Stimulated activated CD4-positive, alpha-beta T cell treated with anti-CD3 and anti-CD28 coated beads, Interleukin-1b, Interleukin-23, amount 100 ng/mL, for 1 hour (primary cell): Measurements from ENCODE around the gene LRP5.
"Not testable (repeated sequence)": the region's sequence is repeated elsewhere in the genome, so short reads cannot be mapped to it uniquely, and the experiment has no call there.

Experiments
- DNase-seq, 2 donors: peaks; one replicate each; pipeline ENCODE4 v3.0.0-alpha.2; 2020; ENCODE audit warnings: low read depth in 2 of 2

Gene LRP5

DNA sequence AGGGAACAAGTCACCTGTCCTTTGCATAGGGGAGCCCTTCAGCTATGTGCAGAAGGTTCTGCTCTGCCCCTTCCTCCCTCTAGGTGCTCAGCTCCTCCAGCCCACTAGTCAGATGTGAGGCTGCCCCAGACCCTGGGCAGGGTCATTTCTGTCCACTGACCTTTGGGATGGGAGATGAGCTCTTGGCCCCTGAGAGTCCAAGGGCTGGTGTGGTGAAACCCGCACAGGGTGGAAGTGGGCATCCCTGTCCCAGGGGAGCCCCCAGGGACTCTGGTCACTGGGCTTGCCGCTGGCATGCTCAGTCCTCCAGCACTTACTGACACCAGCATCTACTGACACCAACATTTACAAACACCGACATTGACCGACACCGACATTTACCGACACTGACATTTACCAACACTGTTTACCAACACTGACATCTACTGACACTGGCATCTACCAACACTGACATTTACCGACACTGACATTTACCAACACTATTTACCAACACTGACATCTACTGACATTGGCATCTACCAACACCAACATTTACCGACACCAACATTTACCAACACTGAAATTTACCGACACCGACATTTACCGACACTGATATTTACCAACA is 76.3 kb downstream of the LRP5 start:
- DNase-seq: no peak

DNA sequence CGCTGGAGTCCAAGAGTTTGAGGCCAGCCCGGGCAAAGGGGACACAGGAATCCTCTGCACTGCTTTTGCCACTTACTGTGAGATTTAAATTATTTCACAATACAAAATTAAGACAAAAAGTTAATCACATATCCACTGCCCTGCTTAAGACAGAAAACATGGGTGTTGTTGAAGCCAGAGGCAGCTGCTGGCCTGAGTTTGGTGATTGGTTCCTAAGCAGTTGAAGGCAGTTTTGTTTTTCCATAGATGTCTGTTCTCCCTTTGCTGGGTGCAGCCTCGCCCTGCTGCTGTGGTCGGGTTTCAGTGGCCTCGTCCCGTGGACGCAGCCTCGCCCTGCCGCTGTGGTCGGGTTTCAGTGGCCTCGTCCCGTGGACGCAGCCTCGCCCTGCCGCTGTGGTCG is 77.9 kb downstream of the LRP5 start:
- no peak for DNase-seq

DNA sequence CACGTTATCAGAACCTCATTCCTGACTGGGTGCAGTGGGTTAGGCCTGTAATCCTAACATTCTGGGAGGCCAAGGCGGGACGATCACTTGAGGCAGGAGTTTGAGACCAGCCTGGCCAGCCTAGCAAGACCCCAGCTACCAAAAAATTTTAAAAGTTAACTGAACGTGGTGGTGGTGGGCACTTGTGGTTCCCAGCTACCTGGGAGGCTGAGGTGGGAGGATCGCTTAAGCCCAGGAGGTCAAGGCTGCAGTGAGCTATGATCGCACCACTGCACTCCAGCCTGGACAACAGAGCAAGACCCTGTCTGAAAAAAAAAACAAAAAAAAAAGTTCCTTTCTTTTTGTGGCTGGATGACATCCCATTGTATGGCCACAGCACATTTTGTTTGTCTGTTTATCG is 80.4 kb downstream of the LRP5 start:
- DNase-seq: no peak

DNA sequence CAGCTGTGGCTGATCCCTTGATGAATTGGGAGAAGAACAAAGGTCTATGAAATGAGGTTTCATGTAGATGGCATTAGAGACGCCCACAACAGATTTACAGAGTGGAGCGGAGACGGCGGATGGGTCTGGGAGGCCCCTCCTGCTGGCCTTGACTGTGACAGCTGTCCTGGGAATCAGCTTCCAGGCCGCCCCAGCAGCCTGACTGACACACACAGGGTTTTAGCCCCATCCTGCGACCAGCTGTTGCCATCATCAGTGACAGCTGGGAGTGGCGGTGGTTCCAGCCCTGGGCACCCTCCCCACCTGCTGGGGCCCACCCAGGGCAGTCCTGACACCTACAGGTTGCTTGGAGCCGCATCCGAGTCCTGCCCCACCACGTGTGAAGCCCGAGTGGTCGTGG is 84.1 kb downstream of the LRP5 start:
- no peak for DNase-seq

DNA sequence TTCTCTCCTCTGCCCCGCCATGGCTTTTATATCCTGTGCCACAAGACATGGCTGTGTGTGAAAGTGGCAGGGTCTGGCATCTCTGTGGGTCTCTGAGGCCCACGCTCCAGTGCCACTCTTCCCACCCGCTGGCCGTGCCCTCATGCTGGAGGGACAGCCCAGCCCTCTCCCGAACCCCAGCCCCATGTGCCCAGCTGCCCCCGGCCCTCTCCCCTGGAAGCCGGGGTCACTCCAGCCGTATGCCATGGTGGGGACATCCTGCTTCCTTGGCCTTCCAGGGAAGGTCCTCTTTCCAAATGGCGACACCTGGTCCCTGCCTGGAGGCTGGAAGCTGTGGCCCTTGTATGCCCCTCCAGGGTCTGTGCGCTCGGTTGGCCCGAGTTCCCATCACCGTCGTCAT is 84.9 kb downstream of the LRP5 start:
- DNase-seq: no peak

DNA sequence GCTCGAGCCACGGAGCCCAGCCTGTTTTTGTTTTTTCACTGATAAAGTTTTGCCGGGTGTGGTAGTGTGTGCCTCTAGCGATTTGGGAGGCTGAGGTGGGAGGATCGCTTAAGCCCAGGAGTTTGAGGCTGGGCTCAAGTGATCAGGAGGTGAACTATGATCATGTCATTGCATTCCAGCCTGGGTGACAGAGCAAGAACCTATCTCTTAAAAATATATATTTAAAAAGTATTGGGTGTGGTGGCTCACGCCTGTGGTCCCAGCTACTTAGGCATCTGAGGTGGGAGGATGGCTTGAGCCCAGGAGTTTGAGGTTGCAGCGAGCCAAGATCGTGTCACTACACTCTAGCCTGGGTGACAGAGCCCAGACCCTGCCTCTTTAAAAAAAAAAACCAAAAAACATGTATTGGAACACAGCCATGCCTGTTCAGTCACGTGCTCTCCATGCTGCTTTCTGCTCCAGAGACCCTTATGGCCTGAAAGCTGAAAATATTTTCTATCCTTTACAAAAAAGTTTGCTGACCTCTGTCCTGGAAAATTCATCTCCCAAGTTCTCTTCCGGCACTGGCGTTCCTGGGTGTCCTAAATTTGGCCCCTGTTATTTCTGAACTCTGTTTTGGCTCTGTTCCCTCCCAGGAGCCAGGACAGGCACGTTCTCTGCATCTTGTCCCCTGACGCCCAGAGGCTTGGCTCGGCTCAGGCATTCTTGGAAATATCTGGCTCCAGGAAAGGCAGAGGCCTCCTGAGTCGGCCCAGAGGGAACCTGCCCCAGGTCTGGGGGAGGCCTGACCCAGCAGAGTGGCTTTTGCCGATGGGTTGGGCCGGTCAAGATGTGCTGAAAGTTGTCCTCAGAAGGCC is 86.8 kb downstream of the LRP5 start:
- no peak for DNase-seq

DNA sequence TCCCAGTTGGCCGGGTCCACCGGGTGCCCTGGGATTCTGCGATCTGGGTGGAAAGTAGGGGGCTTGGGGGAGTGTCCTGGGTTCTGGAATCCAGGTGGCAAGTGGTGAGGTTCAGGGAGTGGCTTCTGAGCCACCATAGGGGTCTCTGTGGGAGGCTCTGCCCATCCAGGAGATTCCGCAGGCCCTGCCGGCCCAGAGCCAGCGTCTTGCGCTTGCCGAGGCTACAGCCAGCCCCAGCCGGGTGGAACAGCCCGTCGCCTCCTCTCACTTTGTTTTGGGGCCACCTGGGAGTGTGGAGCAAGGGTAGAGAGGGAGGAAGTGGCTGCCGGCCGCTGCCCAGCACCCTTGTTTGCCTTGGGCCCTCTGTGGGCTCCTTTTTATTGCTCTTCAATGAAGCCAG is 87.5 kb downstream of the LRP5 start:
- DNase-seq: no peak

DNA sequence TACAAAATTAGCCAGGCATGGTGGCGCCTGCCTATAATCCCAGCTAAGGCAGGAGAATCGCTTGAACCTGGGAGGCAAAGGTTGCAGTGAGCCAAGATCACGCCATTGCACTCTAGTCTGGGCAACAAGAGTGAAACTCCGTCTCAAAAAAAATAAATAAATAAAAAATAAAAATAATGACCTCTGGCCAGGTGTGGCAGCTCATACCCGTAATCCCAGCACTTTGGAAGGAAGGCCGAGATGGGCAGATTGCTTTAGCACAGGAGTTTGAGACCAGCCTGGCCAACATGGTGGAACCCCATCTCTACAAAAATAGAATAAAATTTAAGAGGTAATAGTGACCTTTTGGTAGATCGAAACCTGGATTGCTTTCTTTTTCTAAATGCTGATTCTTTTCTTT is 88.2 kb downstream of the LRP5 start:
- DNase-seq: not testable (repeated sequence)

DNA sequence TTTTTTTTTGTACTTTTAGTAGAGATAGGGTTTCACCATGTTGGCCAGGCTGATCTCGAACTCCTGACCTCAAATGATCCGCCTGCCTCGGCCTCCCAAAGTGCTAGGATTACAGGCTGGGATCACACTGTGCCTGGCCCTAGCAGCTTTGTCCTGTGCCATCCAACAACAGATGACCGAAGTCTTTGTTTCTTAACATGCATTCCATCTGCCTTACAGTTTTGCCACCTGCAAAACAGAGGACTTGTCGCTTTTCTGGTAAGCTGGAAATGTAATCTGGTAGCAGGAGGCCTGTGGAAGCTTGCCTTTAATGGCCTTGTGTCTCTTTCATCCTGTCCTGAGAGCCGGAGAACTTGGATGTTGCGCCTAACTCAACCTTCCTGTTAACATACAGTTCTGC is 89.5 kb downstream of the LRP5 start:
- DNase-seq: no peak

DNA sequence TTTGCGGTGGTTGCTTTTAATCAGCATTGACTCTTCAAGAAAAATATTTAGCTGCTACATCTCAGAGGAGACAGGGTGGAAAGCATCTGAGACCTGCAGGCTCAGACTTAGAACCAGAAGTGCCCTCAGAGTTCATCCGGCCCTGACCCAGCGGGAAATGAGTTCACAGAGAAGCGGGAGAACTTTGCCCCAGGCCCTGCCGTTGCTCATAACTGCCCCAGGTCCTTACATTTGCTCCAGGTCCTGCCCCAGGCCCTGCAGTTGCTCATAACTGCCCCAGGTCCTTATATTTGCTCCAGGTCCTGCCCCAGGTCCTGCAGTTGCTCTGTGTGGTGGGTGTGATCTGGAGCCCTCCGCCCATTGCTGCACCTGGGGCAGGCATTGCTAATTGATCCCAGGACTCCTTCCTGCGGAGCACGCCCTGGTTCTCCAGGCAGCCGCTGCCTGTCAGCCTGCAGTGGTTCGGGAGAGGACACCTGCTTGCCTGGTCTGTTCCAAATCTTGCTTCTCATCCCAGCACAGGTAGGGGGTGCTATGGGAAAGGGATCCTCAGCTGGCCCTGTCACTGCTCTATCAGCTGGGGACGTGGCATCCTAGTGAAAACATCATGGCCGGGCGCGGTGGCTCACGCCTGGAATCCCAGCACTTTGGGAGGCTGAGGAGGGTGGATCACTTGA is 90.1 kb downstream of the LRP5 start:
- DNase-seq: no peak

DNA sequence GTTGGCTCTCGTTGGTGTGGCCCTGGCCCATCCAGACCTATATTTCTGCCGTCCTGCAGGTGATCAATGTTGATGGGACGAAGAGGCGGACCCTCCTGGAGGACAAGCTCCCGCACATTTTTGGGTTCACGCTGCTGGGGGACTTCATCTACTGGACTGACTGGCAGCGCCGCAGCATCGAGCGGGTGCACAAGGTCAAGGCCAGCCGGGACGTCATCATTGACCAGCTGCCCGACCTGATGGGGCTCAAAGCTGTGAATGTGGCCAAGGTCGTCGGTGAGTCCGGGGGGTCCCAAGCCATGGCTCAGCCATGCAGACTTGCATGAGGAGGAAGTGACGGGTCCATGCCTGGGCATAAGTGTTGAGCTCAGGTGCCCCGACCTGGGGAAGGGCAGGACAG is 91.0 kb downstream of the LRP5 start:
- DNase-seq: no peak

DNA sequence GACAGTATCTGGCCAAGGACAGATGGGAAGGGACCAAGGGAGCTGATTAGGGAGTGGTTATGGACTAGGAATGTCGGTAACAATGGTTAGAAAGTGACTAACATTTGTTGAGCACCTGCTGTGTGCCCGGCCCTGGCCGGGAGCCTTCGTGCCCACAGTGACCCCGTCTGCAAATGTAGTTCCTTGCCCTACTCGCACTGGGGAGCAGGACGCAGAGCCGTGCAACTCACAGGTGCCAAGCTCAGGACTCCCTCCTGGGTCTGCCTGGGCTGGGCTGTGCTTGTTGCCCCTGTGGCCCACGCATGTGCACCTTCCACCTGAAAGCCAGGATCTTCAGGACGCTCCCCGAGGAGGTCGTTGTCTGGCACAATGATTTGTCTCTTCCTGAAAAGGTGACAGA is 91.4 kb downstream of the LRP5 start:
- DNase-seq: no peak

DNA sequence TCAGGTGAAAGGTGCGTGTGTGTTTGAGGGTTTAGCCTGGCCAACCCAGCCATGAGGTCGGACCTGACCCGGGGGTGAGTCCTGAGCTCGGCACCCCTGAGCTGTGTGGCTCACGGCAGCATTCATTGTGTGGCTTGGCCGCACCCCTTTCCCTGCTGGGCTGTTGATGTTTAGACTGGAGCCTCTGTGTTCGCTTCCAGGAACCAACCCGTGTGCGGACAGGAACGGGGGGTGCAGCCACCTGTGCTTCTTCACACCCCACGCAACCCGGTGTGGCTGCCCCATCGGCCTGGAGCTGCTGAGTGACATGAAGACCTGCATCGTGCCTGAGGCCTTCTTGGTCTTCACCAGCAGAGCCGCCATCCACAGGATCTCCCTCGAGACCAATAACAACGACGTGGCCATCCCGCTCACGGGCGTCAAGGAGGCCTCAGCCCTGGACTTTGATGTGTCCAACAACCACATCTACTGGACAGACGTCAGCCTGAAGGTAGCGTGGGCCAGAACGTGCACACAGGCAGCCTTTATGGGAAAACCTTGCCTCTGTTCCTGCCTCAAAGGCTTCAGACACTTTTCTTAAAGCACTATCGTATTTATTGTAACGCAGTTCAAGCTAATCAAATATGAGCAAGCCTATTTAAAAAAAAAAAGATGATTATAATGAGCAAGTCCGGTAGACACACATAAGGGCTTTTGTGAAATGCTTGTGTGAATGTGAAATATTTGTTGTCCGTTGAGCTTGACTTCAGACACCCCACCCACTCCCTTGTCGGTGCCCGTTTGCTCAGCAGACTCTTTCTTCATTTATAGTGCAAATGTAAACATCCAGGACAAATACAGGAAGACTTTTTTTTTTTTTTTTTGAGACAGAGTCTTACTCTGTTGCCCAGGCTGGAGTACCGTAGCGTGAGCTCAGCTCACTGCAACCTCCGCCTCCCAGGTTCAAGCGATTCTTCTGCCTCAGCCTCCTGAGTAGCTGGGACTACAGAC is 94.2 kb downstream of the LRP5 start:
- no peak for DNase-seq

DNA sequence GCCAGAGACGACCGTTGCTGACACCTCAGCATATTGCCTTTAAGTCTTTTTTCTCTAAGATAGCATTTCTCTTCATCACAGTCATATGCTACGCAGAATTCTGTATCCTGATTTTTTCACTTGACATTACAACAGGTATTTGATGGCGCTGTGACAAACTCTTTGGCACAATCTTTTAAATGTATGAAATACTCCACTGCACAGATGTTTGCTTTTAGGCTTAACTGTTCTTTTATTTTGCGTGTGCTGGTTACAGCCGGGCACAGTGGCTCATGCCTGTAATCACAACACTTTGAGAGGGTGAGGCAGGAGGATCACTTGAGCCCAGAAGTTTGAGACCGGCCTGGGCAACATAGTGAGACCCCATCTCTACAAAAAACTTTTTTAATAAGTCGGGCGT is 96.1 kb downstream of the LRP5 start:
- no peak for DNase-seq

DNA sequence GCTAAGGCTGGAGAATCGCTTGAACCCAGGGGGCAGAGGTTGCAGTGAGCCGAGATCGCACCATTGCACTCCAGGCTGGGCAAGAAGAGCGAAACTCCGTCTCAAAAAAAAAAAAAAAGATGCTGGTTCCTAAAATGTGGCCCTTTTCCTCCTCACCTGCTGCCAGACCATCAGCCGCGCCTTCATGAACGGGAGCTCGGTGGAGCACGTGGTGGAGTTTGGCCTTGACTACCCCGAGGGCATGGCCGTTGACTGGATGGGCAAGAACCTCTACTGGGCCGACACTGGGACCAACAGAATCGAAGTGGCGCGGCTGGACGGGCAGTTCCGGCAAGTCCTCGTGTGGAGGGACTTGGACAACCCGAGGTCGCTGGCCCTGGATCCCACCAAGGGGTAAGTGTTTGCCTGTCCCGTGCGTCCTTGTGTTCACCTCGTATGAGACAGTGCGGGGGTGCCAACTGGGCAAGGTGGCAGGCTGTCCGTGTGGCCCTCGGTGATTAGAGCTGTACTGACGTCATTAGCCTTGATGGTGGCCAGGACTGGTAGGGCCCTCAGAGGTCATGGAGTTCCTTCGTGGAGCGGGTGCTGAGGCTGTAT is 97.5 kb downstream of the LRP5 start:
- DNase-seq: no peak

DNA sequence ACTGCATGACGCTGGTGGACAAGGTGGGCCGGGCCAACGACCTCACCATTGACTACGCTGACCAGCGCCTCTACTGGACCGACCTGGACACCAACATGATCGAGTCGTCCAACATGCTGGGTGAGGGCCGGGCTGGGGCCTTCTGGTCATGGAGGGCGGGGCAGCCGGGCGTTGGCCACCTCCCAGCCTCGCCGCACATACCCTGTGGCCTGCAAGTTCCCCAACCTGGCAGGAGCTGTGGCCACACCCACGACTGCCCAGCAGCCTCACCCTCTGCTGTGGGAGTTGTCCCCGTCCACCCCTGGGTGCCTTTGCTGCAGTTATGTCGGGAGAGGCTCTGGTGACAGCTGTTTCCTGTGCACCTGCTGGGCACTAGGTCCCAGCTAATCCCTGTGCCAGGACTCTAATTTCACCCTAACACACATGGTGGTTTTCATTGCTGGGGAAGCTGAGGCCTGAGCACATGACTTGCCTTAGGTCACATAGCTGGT is 99.2 kb downstream of the LRP5 start:
- no peak for DNase-seq

DNA sequence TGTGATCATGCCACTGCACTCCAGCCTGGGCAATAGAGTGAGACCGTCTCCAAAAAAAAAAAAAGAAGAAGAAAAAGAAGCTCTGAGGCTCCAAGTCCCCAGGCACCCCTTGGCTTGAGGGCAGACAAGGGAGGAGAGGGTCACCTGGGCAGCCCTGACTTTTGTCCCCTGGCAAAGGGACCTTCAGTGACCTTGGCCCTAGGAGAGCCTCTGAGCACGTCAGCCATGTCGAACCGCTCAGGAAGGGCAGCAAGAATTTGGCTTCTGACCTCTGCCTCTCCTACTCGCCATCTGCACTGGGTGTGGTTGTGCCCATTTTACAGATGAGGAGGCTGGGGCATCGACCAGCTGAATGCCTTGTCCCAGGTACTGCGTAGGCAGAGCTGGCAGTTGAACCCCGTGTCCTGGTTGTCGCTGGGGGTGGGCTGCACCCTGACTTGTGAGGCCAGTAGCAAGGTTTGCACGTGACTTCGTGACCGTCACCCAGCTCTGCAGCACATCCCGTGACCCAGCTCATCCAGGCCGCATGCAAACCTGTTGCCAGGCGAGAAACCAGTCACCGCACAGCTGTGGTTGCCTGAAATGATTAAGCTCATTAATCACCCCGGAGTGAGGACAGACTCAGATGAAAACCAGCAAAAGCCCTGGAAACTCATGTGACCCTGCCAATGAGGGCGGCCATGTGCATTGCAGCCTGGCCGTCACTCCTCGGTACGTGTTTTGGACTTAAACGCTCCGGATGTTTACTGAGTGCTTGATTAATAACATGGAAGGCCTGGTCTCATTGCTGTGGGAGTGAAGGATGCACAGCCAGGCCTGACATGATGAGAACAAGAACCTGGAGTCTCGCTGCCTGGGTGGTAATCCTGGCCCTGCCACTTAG is 100.4 kb downstream of the LRP5 start:
- no peak for DNase-seq

DNA sequence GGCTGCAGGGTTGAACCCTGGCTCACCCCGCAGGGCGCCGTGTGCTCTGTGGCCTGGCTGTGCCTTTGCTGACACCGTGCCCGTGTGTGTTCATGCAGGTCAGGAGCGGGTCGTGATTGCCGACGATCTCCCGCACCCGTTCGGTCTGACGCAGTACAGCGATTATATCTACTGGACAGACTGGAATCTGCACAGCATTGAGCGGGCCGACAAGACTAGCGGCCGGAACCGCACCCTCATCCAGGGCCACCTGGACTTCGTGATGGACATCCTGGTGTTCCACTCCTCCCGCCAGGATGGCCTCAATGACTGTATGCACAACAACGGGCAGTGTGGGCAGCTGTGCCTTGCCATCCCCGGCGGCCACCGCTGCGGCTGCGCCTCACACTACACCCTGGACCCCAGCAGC is 101.2 kb downstream of the LRP5 start:
- DNase-seq: no peak

DNA sequence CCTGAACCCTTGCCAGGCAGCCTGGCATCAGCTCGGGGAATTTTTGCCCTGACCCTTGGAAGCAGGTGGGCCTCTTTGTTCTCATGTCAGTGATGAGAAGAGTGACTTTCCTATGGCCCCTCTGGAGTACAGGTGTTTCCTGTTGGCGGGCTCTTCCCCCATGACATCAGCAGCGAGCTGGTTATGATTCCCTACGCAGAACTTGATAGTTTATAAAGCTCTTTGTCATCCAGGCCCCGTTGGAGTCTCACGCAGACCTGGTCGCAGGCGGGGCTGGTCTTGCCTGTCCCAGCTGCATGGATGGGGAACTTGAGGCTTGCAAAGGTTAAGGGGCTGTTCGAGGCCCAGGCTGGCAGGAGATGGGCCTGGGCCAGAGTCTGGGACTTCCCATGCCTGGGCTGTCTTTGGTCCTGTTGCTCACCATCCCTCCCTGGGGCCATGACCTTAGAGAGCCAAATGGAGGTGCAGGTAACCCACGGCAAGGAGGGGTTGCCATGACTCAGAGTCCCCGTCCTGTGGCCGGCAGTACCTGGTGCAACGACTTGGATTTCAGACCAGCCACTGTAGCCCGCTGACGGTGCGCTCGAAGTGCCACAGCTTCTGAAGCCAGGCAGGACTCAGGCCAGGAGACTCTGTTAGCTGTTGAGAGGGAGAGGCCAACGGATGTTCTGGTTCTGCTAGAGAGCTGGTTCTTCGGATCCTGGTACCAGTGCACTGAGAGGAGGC is 102.3 kb downstream of the LRP5 start:
- no peak for DNase-seq
